ENCODE results near the gene FRRS1.

GRCh38 chr1:99764439-99764838, 2.0 kb downstream of the FRRS1 start:
- TF ChIP-seq, protein P1, sequence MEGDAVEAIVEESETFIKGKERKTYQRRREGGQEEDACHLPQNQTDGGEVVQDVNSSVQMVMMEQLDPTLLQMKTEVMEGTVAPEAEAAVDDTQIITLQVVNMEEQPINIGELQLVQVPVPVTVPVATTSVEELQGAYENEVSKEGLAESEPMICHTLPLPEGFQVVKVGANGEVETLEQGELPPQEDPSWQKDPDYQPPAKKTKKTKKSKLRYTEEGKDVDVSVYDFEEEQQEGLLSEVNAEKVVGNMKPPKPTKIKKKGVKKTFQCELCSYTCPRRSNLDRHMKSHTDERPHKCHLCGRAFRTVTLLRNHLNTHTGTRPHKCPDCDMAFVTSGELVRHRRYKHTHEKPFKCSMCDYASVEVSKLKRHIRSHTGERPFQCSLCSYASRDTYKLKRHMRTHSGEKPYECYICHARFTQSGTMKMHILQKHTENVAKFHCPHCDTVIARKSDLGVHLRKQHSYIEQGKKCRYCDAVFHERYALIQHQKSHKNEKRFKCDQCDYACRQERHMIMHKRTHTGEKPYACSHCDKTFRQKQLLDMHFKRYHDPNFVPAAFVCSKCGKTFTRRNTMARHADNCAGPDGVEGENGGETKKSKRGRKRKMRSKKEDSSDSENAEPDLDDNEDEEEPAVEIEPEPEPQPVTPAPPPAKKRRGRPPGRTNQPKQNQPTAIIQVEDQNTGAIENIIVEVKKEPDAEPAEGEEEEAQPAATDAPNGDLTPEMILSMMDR (IDR thresholded peaks at IDR 0.05; ENCODE audit: low read length), result no peak
- no peak for TF ChIP-seq EZH2 (optimal IDR thresholded peaks at IDR 0.05; ENCODE audit: low read depth, low read length)

All from MM.1S (cell line).